Lower leg skin (tissue), 4 donors: ENCODE data around the gene UGT1A4. TPM values are rescaled to one million over a fixed set of nuclear protein-coding genes. Genes with fewer than 3 reads are reported as not detected.
A peak's percentile ranks its signal among the peaks of the same experiment; 100 is the strongest.

Experiments
- DNase-seq, 2 donors: peaks; one replicate each; pipeline ENCODE4 v3.0.0-alpha.2; 2019; ENCODE audit warnings: low spot score in 2 of 2
- H3K4me3 ChIP-seq: fragments of 200-600 bp; sonication (generic); 2 replicates; pipeline ENCODE4 v1.5.1; 2017; ENCODE audit warnings: mild to moderate bottlenecking, low read depth; ENCODE audit not compliant: poor library complexity, severe bottlenecking
- CTCF ChIP-seq, 3 donors: fragments of 450-650 bp; IDR thresholded peaks; one replicate each; pipeline ENCODE4 v1.5.1; 2016; ENCODE audit warnings: antibody characterized with exemption in 3 of 3, mild to moderate bottlenecking in 3 of 3, moderate library complexity in 2 of 3
- POLR2A ChIP-seq, 2 donors: fragments of 450-650 bp; IDR thresholded peaks; one replicate each; pipeline ENCODE4 v1.6.1; 2016 to 2017; ENCODE audit warnings: antibody characterized with exemption in 2 of 2, mild to moderate bottlenecking in 1 of 2, moderate library complexity in 1 of 2
- WGBS, 2 donors: methylation state at CpG; one replicate each; pipeline ENCODE4 v1.1.5; 2018; 5-methylcytosine and 5-hydroxymethylcytosine counted together
- intact Hi-C: fragments of 100-400 bp; cut with DNase I; formaldehyde crosslinking; loops from one replicate; pipeline ENCODE4 v1.15.0; 2023; ENCODE audit warnings: low total_unique reads
- total RNA-seq, 4 donors: library from RNA; depleted of rRNA; stranded (reverse); fragments of >200 nt; gene quantifications; one replicate each; pipeline ENCODE4 v1.1.0, GENCODE V29; 2016

Gene UGT1A4
- total RNA-seq, 4 donors from 2014 or later, result 1.0 to 2.9 (median 2.4) TPM

GRCh38 chr2:233691443-233692433 lies 26.8 kb upstream of the UGT1A4 start:
- 49 to 56% methylated on average over 11 of the region's 11 CpGs for WGBS, 2 donors
- peak in 1 of 2 donors; percentile 66 for DNase-seq
- no peak overlapping the region for H3K4me3 ChIP-seq
- TF ChIP-seq CTCF (IDR thresholded peaks at IDR 0.05) (no peak), POLR2A (IDR thresholded peaks at IDR 0.05) (no peak)
- intact Hi-C loops, result loop anchor here (5.0 kb wide), 1 partner anchor 614 kb away; no protein-coding TSS in a partner anchor

- TF ChIP-seq CTCF (IDR thresholded peaks at IDR 0.05) (no peak), POLR2A (IDR thresholded peaks at IDR 0.05) (no peak)
- no peak within 1 kb of the TSS for H3K4me3 ChIP-seq
- intact Hi-C loops, result loop anchor here (5.0 kb wide), 1 partner anchor 615 kb away; no protein-coding TSS in a partner anchor
- 57 to 77% methylated on average over 4 of the region's 4 CpGs for WGBS, 2 donors
- no peak for DNase-seq
Measured at GRCh38 chr2:233692648-233693047, 25.9 kb upstream of the UGT1A4 start, which contains the start of gene UGT1A6. Gene UGT1A6, plus strand, starts transcription at chr2:233692890. Its CDS starts 115 bp downstream, at chr2:233693005.

- no peak overlapping the region for H3K4me3 ChIP-seq
- 67 to 88% methylated on average over 6 of the region's 6 CpGs for whole genome bisulfite sequencing, 2 donors
- intact Hi-C loops, result loop anchor here (5.0 kb wide), 1 partner anchor 617 kb away; no protein-coding TSS in a partner anchor
- no peak for DNase-seq
- TF ChIP-seq CTCF (IDR thresholded peaks at IDR 0.05) (no peak), POLR2A (IDR thresholded peaks at IDR 0.05) (no peak)
Measured at GRCh38 chr2:233693963-233694362, 24.6 kb upstream of the UGT1A4 start.

- TF ChIP-seq POLR2A (IDR thresholded peaks at IDR 0.05) (no peak), CTCF (IDR thresholded peaks at IDR 0.05) (no peak)
- intact Hi-C loops, result no loop called here
- 74 to 81% methylated on average over 4 of the region's 4 CpGs for WGBS, 2 donors
Measured at GRCh38 chr2:233698740-233699139, 19.8 kb upstream of the UGT1A4 start.

GRCh38 chr2:233699424-233700027 lies 19.0 kb upstream of the UGT1A4 start:
- intact Hi-C loops, result no loop called here
- no peak overlapping the region for H3K4me3 ChIP-seq
- no peak for DNase-seq
- TF ChIP-seq CTCF (IDR thresholded peaks at IDR 0.05), result no peak
- TF ChIP-seq POLR2A (IDR thresholded peaks at IDR 0.05), result no peak
- 89 to 90% methylated on average over 8 of the region's 8 CpGs for WGBS, 2 donors

More at GRCh38 chr2:233698740-233699139, 19.8 kb upstream of the UGT1A4 start:
- no peak for DNase-seq
- H3K4me3 ChIP-seq, result no peak overlapping the region
